IPS-15b (cell line): ENCODE measurements around the gene OR4D2.

Experiments used
- H3K27me3 ChIP-seq: one replicate; pipeline ENCODE4 v1.6.1; 2013; ENCODE audit warnings: low read length; ENCODE audit not compliant: control insufficient read depth, insufficient read depth
- H3K36me3 ChIP-seq: one replicate; pipeline ENCODE4 v1.6.1; 2013; ENCODE audit warnings: low read length; ENCODE audit not compliant: control insufficient read depth, insufficient read depth
- H3K4me1 ChIP-seq: one replicate; pipeline ENCODE4 v1.6.1; 2013; ENCODE audit warnings: mild to moderate bottlenecking, low read length; ENCODE audit not compliant: control insufficient read depth, insufficient read depth
- H3K4me3 ChIP-seq: one replicate; pipeline ENCODE4 v1.5.1; 2013; ENCODE audit warnings: low read depth, low read length
- H3K9ac ChIP-seq: one replicate; pipeline ENCODE4 v1.6.1; 2013; ENCODE audit warnings: low read depth, mild to moderate bottlenecking, low read length
- H3K9me3 ChIP-seq: one replicate; pipeline ENCODE4 v1.6.1; 2013; ENCODE audit warnings: mild to moderate bottlenecking, low read length; ENCODE audit not compliant: control insufficient read depth, insufficient read depth

Gene OR4D2

GRCh38 chr17:58195518-58196123 is 28.8 kb downstream of the OR4D2 start:
- Histone ChIP-seq H3K9me3 (no peaks in the 10 kb centered on the region), H3K27me3 (peaks cover 11% of the 10 kb centered on the region), H3K4me1 (no peaks in the 10 kb centered on the region), H3K4me3 (no peak overlapping the region), H3K36me3 (no peaks in the 10 kb centered on the region), H3K9ac (no peak overlapping the region)

DNA sequence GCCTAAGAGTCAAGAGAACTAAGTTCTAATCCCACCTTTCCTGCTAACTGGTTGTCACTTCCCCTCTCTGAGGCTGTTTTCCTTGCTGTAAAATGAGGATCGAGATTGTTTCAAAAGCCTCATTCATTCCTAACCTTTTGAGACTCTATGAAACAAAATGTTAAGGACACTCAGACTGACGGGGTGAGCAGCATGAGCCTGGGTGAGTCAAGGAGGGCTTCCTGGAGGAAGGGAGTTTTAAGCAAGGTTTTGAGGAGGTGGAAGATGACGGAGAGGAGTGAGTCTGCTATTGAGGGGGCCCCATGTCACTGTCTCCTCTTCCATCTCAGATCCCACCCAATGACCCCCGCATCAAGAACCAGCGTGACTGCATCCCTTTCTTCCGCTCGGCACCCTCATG is 29.8 kb downstream of the OR4D2 start:
- no peaks in the 10 kb centered on the region for H3K4me1 ChIP-seq
- H3K36me3 ChIP-seq = no peaks in the 10 kb centered on the region
- peaks cover 13% of the 10 kb centered on the region for H3K27me3 ChIP-seq
- H3K9me3 ChIP-seq = no peaks in the 10 kb centered on the region
- no peak overlapping the region for H3K9ac ChIP-seq
- no peak overlapping the region for H3K4me3 ChIP-seq

- H3K4me3 ChIP-seq = no peak overlapping the region
- H3K9ac ChIP-seq = no peak overlapping the region
Observed at GRCh38 chr17:58200024-58200633, 33.3 kb downstream of the OR4D2 start.

DNA sequence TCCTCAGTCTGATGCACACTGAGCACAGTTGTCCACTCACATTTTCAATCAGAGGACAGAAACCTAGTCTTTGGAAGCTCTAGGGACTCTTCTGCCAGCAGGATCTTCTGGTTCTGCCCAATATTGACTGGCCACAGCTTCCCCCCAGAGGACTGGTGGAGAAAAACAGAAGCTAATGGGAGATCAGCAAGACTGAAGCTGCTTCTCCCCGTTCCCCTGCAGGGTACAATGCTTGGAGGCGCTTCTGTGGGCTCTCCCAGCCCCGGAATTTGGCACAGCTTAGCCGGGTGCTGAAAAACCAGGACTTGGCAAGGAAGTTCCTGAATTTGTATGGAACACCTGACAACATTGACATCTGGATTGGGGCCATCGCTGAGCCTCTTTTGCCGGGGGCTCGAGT is 36.1 kb downstream of the OR4D2 start:
- Histone ChIP-seq H3K36me3 (peaks cover 3% of the 10 kb centered on the region), H3K4me3 (no peak overlapping the region), H3K9ac (no peak overlapping the region), H3K27me3 (peaks cover 10% of the 10 kb centered on the region), H3K4me1 (no peaks in the 10 kb centered on the region), H3K9me3 (no peaks in the 10 kb centered on the region)

More at GRCh38 chr17:58200024-58200633, 33.3 kb downstream of the OR4D2 start:
- peaks cover 2% of the 10 kb centered on the region for H3K36me3 ChIP-seq
- no peaks in the 10 kb centered on the region for H3K4me1 ChIP-seq
- H3K27me3 ChIP-seq = peaks cover 13% of the 10 kb centered on the region
- H3K9me3 ChIP-seq = no peaks in the 10 kb centered on the region

DNA sequence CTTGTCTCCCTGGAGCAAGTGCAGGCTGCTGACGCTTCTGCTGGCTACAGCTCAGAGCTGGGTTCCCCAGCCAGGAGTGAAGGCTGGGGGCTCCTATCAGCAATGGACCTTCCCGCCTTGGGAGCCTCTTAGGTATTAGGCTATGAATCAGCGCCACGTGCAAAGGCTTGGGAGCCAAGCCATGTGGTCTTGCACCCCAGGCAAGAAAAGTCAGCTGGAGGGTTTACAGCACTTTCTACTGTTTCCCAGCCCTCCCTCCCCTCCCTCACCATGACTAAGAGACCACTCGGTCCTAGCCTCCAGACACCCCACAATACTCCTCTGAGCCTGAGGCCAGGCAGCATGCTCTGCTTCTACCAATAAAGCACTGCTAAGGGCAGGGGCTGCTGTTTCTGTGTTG is 38.0 kb downstream of the OR4D2 start:
- H3K4me3 ChIP-seq = no peak overlapping the region
- H3K9ac ChIP-seq = no peak overlapping the region
- no peaks in the 10 kb centered on the region for H3K4me1 ChIP-seq
- H3K9me3 ChIP-seq = no peaks in the 10 kb centered on the region
- peaks cover 7% of the 10 kb centered on the region for H3K27me3 ChIP-seq
- peaks cover 8% of the 10 kb centered on the region for H3K36me3 ChIP-seq

- Histone ChIP-seq H3K9me3 (no peaks in the 10 kb centered on the region), H3K4me3 (no peak overlapping the region), H3K27me3 (peaks cover under 1% of the 10 kb centered on the region), H3K36me3 (peaks cover 8% of the 10 kb centered on the region), H3K4me1 (no peaks in the 10 kb centered on the region), H3K9ac (no peak overlapping the region)
Observed at GRCh38 chr17:58205936-58206335, 39.2 kb downstream of the OR4D2 start.

DNA sequence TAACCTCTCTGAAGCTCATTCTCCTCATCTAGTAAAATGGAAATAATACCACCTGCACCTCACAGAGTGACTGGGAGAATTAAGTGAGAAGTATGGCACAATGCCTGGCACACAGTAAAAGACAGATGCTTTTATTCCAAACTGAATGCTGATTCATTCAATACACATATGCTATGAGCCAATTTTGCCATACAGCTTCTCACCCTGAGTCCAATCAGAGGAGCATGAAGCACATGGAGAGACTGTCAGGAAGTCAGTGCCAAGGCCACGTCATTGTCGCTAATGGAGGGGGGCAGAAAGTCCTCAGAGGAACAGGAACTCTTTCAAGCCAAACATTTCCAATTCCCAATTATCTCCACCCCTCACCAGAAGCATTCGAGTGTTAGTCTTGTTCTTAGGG is 40.7 kb downstream of the OR4D2 start:
- Histone ChIP-seq H3K27me3 (no peaks in the 10 kb centered on the region), H3K36me3 (peaks cover 13% of the 10 kb centered on the region), H3K9me3 (no peaks in the 10 kb centered on the region), H3K4me1 (no peaks in the 10 kb centered on the region), H3K4me3 (no peak overlapping the region), H3K9ac (no peak overlapping the region)

DNA sequence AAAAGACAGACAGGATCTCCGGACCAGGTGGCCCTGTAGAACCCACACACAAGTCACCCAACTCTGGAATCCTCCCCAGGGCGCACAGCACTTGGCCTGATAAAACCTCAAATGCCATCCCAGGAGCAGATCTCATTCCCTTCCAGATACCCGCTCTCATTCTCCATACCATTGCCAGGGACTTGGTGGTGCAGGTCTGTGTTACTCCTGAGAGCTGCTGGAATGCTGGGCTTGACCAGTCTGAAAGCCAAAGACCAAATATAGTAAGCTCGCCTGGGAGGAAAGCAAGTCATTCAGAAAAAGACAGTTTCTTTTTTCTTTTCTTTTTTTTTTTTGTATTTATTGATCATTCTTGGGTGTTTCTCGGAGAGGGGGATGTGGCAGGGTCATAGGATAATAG is 41.6 kb downstream of the OR4D2 start:
- no peaks in the 10 kb centered on the region for H3K27me3 ChIP-seq
- no peak overlapping the region for H3K9ac ChIP-seq
- peaks cover 14% of the 10 kb centered on the region for H3K36me3 ChIP-seq
- no peaks in the 10 kb centered on the region for H3K9me3 ChIP-seq
- no peaks in the 10 kb centered on the region for H3K4me1 ChIP-seq
- H3K4me3 ChIP-seq = no peak overlapping the region

- H3K36me3 ChIP-seq = peaks cover 11% of the 10 kb centered on the region
- H3K9ac ChIP-seq = no peak overlapping the region
- H3K4me1 ChIP-seq = no peaks in the 10 kb centered on the region
- H3K9me3 ChIP-seq = no peaks in the 10 kb centered on the region
- H3K4me3 ChIP-seq = no peak overlapping the region
- no peaks in the 10 kb centered on the region for H3K27me3 ChIP-seq
Observed at GRCh38 chr17:58210922-58211321, 44.1 kb downstream of the OR4D2 start.

DNA sequence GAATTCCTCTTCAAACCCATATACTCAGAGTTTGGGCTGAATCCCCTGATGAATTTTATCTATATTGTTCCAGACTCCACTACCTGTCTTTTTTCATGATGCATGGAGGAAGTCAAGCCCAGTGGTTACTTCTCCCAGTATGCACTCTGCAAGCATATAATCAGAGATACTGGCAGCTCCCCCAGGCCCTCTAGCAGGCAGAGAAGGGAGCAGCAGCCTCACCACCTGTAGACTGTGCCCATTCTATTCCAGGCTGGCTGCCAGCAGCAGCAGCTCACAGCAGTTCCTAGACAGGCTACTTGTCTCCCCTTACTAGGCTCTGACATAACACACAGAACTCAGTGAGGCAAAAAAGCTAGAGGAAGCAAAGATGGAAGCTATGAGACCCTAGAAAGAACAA is 48.9 kb downstream of the OR4D2 start:
- Histone ChIP-seq H3K9me3 (no peaks in the 10 kb centered on the region), H3K4me3 (no peak overlapping the region), H3K36me3 (peaks cover 6% of the 10 kb centered on the region), H3K4me1 (no peaks in the 10 kb centered on the region), H3K27me3 (peaks cover 8% of the 10 kb centered on the region), H3K9ac (no peak overlapping the region)

DNA sequence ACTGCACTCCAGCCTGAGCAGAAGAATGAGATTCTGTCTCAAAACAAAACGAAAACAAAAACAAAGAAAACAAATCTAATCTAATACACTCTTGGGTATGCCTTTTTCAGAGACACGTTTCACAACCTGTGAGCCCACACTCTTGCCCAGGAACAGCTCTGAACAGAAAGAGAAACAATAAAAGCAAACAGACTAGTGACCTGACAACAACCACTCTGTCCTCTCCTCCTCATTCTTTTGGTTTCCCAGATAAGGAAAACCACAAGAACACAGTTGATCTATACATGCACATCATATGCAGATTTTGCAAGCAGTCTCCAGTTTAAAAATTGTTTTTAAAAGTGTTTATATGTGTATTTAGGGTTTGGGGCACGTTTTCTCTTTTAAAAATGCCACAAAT is 51.0 kb downstream of the OR4D2 start:
- Histone ChIP-seq H3K36me3 (no peaks in the 10 kb centered on the region), H3K9ac (no peak overlapping the region), H3K4me3 (no peak overlapping the region), H3K9me3 (no peaks in the 10 kb centered on the region), H3K27me3 (peaks cover 8% of the 10 kb centered on the region), H3K4me1 (no peaks in the 10 kb centered on the region)

DNA sequence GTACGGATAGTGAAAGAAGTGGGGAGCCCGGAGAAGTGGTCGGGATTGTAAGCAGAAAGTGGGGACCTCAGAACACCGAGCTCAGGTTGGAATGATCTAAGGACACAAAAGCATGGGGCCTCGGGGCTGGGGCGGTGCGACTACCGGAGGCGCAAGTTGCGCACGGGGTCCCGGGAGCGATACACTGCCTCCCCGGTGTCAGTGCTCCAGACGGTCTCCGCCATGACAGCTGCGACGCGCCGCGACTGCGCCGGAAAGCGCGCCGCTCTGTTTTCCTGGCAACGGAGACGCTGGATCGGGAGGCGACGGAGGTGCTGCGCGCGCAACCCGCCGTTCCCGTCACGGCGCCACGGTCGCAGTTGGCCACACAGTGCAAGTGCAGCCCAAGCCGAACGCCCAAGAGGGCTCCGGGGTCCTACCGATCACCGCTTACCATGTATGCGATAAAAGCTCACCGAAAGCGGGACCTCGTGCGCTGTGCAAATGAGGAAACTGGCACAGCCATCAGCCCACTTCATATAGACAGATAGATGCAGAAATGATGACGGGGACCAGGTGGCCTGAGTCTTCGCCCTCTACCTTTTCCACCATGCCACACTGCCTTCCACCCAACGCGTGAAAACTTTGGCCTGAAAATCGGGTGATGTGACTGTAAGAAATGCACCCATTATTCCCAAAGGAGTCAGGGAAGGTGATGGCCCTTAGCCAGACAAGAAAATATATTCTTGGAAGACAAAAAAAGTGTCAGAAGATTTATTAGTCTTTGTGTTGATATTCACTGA is 52.4 kb downstream of the OR4D2 start, which contains the start of gene MKS1:
Gene MKS1, minus strand, starts transcription at position 249 of the 782 bp plus-strand sequence. Its CDS starts 25 bp downstream, at position 224.
- Histone ChIP-seq H3K9ac (peak within 1 kb of the TSS; percentile 65), H3K36me3 (no peaks in the 10 kb centered on the region), H3K9me3 (no peaks in the 10 kb centered on the region), H3K4me3 (peak within 1 kb of the TSS; percentile 93), H3K4me1 (no peaks in the 10 kb centered on the region), H3K27me3 (peaks cover 8% of the 10 kb centered on the region)
